Measurements from ENCODE around the gene LZTR1. TPM values are rescaled to one million over a fixed set of nuclear protein-coding genes. Genes with fewer than 3 reads are reported as not detected.

LZTR1 gene
- total and polyA plus RNA-seq, 2 of the 8 experiments (the other 6 are each of a cell fraction or from before 2014, with no cell fraction given) = 22.3 to 31.0 TPM

GRCh38 chr22:20953342-20953608 lies 28.8 kb upstream of the LZTR1 start (continued):
- no peak for TF ChIP-seq HDAC6 (IDR thresholded peaks at IDR 0.05; ENCODE audit: low read depth, low read length)
